ENCODE results near the gene SELENOI. TPM values are rescaled to one million over a fixed set of nuclear protein-coding genes. Genes with fewer than 3 reads are reported as not detected.
"Not testable (repeated sequence)": the region's sequence is repeated elsewhere in the genome, so short reads cannot be mapped to it uniquely, and the experiment has no call there.

SELENOI gene
- total and polyA plus RNA-seq, 2 of the 4 experiments (the other 2 are of a cell fraction): 5.1 to 25.1 TPM

- TF ChIP-seq MAZ (IDR thresholded peaks at IDR 0.05; ENCODE audit: borderline replicate concordance, low read depth, low read length) (no peak), CHD1 (IDR thresholded peaks at IDR 0.05; ENCODE audit: low read depth, low read length) (no peak)
These were observed 43.1 kb upstream of the SELENOI start (continued) for GRCh38 chr2:26302846-26303245.

GRCh38 chr2:26305094-26305493, 40.8 kb upstream of the SELENOI start:
- H3K18ac ChIP-seq (ENCODE audit: low read depth, low read length); ATAC-seq (ENCODE audit: low read depth); H3K4me3 ChIP-seq (ENCODE audit: insufficient read depth, low read depth, low read length); H3K27me3 ChIP-seq (ENCODE audit: control insufficient read depth, insufficient read depth, low read length); H3K27ac ChIP-seq (ENCODE audit: insufficient read depth, low read length); dilution Hi-C loops (cut with HindIII; ENCODE audit: low sequenced_read_pairs, unreplicated experiment); H2AFZ ChIP-seq (replicated peaks; ENCODE audit: low read length, poor library complexity); in situ Hi-C loops (cut with MboI; ENCODE audit: low sequenced_read_pairs); H2BK120ac ChIP-seq (ENCODE audit: low read depth, low read length); H3K36me3 ChIP-seq (ENCODE audit: control insufficient read depth, insufficient read depth, low read length); H2BK5ac ChIP-seq (ENCODE audit: low read depth, low read length, poor library complexity, severe bottlenecking); H2AK9ac ChIP-seq (replicated peaks; ENCODE audit: low read depth, low read length, poor library complexity); H3K79me1 ChIP-seq (ENCODE audit: low read depth in 1 of 2, low read length in 2 of 2); intact Hi-C loops (cut with micrococcal nuclease); H3K4me2 ChIP-seq (ENCODE audit: low read depth, low read length); H3K56ac ChIP-seq (ENCODE audit: extremely low read depth, insufficient read depth, low read length); H3K9me1 ChIP-seq (ENCODE audit: insufficient read depth, low read length); H4K91ac ChIP-seq (ENCODE audit: insufficient read depth, low read depth, low read length); H3K9ac ChIP-seq (ENCODE audit: low read depth, low read length); POLR2A ChIA-PET (ENCODE audit: unreplicated experiment); H3K9me3 ChIP-seq (ENCODE audit: control insufficient read depth, insufficient read depth, low read length); H2BK20ac ChIP-seq (ENCODE audit: low read depth, low read length); H4K5ac ChIP-seq (ENCODE audit: low read depth, low read length); H3K4me1 ChIP-seq (ENCODE audit: control insufficient read depth, insufficient read depth, low read length); DNase-seq; BruUV-seq (replicated peaks); H2AK5ac ChIP-seq (ENCODE audit: low read depth, low read length); H4K20me1 ChIP-seq (ENCODE audit: insufficient read depth, low read length); H3K4ac ChIP-seq (ENCODE audit: low read depth, low read length); H3K23ac ChIP-seq (ENCODE audit: low read depth, low read length); H2BK15ac ChIP-seq (ENCODE audit: low read depth, low read length); CTCF ChIA-PET; H4K8ac ChIP-seq (ENCODE audit: low read depth in 2 of 2, low read length in 2 of 2); H3K14ac ChIP-seq (replicated peaks; ENCODE audit: low read depth, low read length): not testable (repeated sequence)
- 92% methylated on average over 2 of the region's 7 CpGs; no CpG with 5 or more reads in 1 of the 2 experiments for WGBS, 2 experiments (ENCODE audit: extremely low coverage in 2 of 2, insufficient read length in 1 of 2)
